ENCODE data around the gene TMEM214.

TMEM214 gene

DNA sequence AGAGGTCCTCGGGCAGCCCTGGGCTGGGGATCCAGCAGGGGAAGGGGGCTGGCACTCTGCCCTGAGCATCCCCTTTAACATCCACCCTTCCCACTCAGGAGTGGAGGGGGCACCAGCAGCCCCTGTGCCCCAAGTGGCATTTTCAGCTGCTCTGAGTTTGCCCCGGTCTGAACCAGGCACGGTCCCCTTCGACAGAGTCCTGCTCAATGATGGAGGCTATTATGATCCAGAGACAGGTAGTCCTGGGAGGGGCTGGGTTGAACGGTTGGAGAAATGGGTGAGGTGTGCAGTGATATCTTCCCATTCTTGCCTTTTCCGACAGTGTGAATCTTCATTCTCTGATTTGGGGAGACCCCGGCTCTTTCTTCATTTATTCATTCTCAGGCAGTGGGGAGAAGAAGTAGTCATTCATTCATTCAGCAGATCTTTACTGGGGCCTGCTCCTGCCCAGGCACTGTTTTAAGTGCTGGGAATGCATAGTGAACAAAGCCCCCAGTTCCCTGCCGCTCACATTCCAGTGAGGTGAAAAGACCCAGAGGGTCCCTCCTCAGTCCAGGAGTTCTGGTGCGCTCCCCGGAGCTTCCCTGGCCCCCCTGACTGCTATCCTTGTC is 52.4 kb downstream of the TMEM214 start:
- DNase-seq (ENCODE audit: low spot score), result no peak

DNA sequence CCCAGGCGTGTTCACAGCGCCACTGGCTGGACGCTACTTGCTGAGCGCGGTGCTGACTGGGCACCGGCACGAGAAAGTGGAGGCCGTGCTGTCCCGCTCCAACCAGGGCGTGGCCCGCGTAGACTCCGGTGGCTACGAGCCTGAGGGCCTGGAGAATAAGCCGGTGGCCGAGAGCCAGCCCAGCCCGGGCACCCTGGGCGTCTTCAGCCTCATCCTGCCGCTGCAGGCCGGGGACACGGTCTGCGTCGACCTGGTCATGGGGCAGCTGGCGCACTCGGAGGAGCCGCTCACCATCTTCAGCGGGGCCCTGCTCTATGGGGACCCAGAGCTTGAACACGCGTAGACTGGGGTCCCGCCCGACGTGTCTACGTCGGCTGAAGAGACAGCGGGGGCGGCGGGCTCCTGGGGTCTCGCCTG is 52.9 kb downstream of the TMEM214 start:
- peak; percentile 78 for DNase-seq (ENCODE audit: low spot score)

DNA sequence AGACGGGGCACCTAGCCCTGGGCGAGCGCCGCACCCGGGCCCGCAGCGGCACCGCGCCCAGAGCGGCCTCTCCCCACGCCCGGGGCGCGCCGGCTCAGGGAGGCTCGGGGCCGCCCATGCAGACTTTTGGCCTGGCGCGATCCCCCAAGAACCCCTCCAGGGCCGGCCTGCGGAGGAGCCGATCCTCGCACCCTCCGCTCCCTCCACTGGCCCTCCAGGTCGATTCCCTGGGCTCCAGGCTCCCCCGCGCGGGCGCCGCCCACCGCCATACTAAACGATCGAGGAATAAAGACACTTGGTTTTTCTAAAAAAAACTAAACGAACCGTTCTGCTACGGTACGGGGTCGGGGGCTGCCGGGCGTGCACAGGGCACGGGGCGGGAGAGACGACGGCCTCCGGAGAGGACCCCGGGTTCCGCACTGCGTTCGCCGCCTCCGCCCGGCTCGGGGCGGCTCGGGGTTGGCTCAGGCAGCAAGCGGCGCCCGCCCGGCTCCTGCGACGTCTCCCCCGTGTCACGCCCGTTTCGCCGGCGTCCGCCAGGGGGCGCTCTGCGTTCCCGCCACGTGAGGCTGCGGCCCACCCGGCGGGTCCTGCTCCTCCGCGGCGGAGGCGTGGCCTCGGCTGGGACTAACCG is 53.4 kb downstream of the TMEM214 start:
- peak; percentile 95 for DNase-seq (ENCODE audit: low spot score)

- DNase-seq (ENCODE audit: low spot score), result no peak
Measured at GRCh38 chr2:27086724-27087593, 54.2 kb downstream of the TMEM214 start, which contains the start of gene KHK. Gene KHK (plus strand): TSS chr2:27086772. CDS start chr2:27087260, 488 bp downstream.

GRCh38 chr2:27087823-27088410 is 55.2 kb downstream of the TMEM214 start:
- DNase-seq (ENCODE audit: low spot score), result no peak

DNA sequence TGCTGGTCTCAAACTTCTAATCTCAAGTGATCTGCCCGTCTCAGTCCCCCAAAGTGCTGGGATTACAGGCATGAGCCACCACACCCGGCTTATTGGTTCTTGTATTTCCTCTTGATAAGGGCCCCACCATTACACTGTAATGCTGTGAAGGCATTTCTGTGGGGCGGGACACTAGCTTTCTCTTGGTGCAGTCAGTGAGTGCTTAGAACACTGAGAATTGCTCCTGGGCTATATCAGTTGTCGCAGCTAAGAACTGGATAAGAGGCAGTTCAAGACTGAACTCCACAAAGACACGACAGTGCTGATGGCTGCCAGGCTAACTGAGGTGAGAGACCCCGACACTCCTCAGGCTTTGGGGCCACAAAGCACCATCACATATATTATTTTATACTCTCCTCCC is 55.9 kb downstream of the TMEM214 start:
- DNase-seq (ENCODE audit: low spot score), result no peak

DNA sequence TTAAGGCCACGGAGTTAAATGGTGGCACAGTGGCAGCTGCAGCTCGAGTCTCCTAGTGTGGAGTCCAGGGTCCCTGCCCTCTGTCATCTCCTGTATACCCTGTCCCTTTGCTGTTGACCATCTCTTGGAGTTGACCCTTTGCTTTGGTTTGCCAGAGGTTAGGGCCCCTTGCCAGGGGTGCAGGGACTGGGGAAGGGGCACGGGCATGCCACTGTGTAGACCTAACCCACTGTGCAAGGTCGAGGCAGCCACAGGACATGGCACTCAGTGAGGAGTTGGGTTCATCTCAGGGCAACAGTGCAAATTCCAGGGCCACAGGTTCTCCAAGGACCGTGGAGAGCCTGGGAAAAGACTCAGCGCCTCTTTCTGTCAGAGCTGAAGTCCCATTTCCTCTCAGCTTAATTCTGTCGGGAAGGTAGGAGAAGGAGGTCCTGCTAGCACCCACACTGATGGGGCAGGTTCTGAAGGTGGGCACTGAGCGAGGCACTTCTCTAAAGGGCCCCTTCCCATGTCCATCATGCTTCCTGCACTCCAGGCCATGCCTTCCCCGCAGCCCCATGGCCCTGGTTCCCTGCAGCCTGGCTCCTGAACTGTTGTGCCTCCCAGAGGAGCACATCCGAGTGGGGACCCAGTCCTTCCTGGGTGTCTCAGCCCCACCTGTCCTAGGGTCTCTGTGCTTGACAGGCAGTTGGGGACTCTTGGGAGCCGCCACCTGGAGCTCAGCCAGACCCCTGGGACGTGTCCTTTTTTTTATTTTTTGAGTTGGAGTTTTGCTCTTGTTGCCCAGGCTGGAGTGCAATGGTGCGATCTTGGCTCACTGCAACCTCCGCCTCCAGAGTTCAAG is 56.6 kb downstream of the TMEM214 start:
- no peak for DNase-seq (ENCODE audit: low spot score)

All from globus pallidus (tissue), 1 donor.